ENCODE data around the gene GAREM2.

DNA sequence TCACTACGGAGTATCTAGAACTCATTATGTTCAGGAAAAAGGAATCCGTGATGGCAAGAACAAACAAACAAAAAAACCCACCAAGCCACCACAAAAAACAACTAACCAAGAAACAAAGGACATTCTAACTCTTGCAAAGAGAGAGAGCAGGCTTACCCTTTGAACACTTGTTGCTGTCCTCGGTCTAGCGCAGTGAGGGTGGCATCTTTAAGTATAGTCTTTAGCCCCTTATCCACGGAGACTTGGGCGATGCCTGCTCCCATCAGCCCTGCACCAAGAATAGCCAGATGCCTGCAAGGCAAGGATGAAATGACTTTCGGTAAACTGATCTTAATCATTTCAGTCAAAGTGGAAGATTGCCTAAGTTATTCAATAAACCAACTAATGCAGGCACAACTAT, 31.0 kb downstream of the GAREM2 start:
- TF ChIP-seq, protein P1, sequence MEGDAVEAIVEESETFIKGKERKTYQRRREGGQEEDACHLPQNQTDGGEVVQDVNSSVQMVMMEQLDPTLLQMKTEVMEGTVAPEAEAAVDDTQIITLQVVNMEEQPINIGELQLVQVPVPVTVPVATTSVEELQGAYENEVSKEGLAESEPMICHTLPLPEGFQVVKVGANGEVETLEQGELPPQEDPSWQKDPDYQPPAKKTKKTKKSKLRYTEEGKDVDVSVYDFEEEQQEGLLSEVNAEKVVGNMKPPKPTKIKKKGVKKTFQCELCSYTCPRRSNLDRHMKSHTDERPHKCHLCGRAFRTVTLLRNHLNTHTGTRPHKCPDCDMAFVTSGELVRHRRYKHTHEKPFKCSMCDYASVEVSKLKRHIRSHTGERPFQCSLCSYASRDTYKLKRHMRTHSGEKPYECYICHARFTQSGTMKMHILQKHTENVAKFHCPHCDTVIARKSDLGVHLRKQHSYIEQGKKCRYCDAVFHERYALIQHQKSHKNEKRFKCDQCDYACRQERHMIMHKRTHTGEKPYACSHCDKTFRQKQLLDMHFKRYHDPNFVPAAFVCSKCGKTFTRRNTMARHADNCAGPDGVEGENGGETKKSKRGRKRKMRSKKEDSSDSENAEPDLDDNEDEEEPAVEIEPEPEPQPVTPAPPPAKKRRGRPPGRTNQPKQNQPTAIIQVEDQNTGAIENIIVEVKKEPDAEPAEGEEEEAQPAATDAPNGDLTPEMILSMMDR (IDR thresholded peaks at IDR 0.05 in 4 of 5, conservative IDR thresholded peaks at IDR 0.05 in 1 of 5): no peak
- TF ChIP-seq POLR2A (IDR thresholded peaks at IDR 0.05): no peak

Measured in gastrocnemius medialis (tissue), 4 donors.